Left lobe of liver (tissue), 2 donors: ENCODE data around the gene GCC2. TPM values are rescaled to one million over a fixed set of nuclear protein-coding genes. Genes with fewer than 3 reads are reported as not detected.
"Not testable (repeated sequence)": the region's sequence is repeated elsewhere in the genome, so short reads cannot be mapped to it uniquely, and the experiment has no call there.

ENCODE experiments used
- ATAC-seq: fragments of 200-7000 bp; cut with Tn5 transposase; one replicate; pipeline ENCODE4 v1.9.1; 2020; ENCODE audit warnings: mild to moderate bottlenecking, moderate library complexity
- DNase-seq: peaks from one replicate; pipeline ENCODE4 v3.0.0-alpha.2; 2020; ENCODE audit warnings: low spot score
- total RNA-seq: library from RNA; stranded (reverse); gene quantifications from one replicate; pipeline ENCODE4 v1.2.1, GENCODE V29; 2021
- donor health status: DM: no; HTN: no; CAD: no; lungs with moderate emphysema.
- donor health status: DM: no; HTN: yes; CAD: no.

Gene GCC2
- total RNA-seq, 1 donor from 2014 or later: 12.6 TPM

DNA sequence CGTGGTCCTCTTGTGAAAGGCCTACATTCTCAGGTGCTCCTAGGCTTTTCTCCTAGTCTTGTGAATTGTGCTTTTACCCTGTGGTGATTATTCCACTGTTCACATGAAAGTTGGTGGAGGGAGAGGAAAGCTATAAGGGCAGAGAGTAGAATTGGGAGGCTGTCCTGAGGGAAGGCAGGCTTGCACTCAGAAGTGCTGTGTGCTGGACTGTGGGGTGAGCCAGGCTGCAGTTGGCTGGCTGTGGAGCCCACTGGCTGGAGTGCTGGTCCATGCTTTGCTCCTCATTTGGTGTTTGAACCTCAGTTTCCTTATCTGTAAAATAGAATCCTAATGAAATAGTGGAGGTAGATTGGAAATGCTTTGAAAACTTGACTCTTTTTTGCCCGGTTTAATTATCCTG is 106.6 kb downstream of the GCC2 start:
- ATAC-seq (no peak), DNase-seq (no peak)

DNA sequence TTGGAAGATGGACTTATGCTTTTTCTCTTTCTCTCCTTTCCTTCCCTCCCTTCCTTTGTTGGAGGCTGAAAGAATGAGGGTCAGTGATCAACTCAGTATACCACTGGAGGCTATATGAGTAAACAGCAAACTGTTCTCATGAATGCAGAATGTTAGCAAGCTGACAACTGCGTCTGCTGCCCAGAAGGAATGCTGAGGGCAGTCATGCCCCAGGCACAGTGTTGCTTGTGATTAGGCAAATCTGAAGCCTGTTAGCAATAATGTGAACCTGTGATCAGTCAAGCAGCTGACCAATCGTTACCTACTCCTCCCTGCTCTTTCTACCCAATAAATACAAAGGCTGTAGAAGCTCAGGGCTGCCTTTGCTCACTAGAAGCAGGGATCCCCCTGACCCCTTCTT is 107.6 kb downstream of the GCC2 start:
- not testable (repeated sequence) for DNase-seq

More for the DNA sequence above, 107.6 kb downstream of the GCC2 start:
- not testable (repeated sequence) for ATAC-seq

Other genes starting within 250 kb of the GCC2 start
- gene SULT1C3, start 209.2 kb upstream of the GCC2 start, total RNA-seq: not detected
- gene SULT1C2, start 160.3 kb upstream of the GCC2 start, total RNA-seq: 1.9 TPM
- 1.7 TPM for gene SULT1C4, start 71.3 kb upstream of the GCC2 start, total RNA-seq
- 18.1 TPM for gene LIMS1, start 85.3 kb downstream of the GCC2 start, total RNA-seq